ENCODE measurements around the gene CDC26.
"Not testable (repeated sequence)": the region's sequence is repeated elsewhere in the genome, so short reads cannot be mapped to it uniquely, and the experiment has no call there.

CDC26 gene

DNA sequence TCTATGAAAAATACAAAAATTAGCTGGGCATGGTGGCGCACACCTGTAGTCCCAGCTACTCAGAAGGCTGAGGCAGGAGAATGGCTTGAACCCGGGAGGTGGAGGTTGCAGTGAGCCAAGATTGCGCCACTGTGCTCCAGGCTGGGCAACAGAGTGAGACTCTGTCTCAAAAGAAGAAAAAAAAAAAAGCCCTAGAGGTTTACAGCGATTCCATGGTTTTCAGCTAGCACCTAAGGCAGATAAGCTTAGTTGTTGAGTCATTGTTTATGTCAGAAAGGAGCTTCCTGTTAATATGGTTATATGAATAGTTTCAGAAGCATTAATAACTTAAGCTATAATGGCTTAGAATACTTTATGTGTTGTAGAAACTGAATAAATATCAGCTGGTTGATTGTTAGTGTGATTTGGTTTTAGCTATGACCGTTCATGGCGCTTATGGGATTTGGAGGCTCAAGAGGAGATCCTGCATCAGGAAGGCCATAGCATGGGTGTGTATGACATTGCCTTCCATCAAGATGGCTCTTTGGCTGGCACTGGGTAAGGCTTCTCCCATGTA, 14.8 kb upstream of the CDC26 start:
- no peak for DNase-seq

DNA sequence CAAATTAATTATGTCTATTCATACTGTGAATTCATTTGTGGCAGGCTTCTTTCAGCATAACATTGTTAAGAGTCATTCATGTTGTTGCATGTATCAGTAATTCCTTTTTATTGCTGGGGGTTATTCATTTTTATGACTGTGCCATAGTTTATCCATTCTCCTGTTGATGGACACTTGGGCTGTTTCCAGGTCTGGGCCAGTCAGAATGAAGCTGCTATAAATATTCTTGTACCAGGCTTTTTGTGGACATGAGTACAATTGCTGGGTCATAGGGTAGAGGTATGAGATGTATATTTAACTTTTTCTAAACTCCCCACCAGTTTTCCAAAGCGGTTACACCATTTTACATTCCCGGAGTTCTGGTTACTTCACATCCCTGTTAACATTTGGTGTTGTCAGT, 13.7 kb upstream of the CDC26 start:
- no peak for DNase-seq

DNA sequence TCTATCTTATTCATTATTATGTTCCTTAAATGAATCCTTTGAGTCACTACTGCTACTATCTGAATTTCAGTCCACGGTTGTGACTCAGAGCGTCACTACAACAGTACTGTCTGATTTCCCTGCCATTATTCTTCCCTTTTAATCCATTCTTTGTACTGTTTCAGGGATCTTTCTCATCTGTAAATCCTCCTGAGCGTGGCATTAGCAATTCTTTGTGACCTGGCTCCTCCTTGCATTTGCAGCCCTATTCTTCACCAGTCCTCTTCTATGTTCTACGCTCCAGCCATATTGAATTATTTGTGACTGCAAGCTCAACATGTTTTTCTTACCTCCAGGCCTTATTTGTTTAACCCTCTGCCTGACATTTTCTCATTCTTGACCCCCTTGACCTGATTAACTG, 6.0 kb upstream of the CDC26 start:
- DNase-seq: no peak

DNA sequence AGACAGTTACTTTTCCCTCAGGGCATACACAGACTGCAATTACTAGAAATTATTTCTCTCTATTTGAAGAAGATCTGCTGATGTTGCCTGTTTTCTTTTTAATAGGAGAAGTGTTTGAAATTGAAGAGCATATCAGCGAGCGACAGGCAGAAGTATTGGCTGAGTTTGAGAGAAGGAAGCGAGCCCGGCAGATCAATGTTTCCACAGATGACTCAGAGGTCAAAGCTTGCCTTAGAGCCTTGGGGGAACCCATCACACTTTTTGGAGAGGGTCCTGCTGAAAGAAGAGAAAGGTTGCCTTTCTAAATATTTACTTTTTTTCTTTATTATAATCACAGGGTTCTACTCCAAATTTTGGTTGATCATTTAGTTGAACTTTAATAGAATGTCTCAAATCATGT, 3.5 kb upstream of the CDC26 start:
- no peak for DNase-seq

DNA sequence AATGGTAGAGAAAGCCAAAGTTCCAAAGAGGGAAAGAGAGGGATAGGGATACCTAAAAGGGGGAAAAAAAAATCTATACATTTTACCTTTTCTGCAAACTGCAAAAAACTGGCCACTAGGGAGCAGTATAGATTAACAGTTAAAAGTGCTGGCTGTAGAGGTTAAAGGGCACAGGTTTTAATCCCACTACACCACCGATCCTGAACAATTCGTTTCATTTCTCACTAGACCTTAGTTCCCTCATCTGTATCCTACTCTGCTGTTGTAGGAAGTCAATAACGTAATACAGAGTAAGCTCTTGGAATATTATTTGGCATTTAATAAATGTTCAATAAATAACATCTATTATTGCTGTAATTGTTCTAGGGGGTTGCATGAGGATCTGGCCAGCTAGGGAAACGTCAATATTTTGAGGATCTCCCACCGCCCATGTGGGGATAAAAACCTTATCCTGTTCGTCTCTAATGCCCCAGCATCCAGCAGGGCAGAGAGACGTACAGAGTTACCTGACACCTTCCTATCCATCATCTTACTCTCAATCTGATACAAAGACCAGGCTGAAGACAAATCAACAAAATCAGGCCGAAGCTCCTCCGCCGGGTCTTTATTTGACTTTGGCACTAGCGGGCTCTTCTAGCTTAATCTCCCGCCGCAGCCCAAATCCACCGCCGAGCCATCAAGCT, 757 bp downstream of the CDC26 start:
- no peak for DNase-seq

DNA sequence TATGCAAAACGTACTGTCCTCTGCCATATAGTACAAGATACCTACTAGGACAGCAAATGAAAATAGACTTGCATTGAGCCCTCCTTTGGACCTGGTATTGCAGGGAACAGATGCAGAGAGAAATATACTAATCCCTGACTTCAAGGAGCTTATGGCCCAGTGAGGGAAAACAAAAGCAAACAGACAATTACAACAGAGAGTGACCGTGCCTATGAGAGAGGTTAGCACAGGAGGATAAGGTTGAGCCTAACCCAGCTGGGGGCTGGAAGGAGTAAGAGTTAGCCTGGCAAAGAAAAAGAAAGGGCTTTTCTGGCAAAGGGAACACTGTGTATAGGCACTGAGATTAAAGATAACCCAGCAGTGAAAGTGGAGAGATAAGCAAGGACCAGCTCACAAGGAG, 5.5 kb downstream of the CDC26 start:
- no peak for DNase-seq

DNA sequence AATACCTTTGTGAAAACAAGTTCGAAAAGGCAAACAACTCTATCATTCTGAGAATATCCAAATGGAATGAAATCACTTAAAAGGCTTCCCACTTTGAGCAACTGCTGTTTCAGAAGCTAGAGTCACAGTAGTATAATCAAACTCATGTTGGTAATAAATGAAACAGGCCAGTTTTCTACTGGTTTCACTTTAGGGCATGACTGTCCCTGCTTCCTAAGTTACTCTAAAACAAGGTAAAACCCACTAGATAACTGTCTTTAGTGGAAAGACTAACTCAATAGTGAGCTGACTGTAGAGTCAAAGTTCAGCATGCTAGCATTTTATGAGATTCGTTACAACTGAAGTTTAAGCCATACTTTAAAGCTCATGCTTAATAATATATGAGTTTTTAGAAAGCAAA, 6.0 kb downstream of the CDC26 start:
- DNase-seq: no peak

DNA sequence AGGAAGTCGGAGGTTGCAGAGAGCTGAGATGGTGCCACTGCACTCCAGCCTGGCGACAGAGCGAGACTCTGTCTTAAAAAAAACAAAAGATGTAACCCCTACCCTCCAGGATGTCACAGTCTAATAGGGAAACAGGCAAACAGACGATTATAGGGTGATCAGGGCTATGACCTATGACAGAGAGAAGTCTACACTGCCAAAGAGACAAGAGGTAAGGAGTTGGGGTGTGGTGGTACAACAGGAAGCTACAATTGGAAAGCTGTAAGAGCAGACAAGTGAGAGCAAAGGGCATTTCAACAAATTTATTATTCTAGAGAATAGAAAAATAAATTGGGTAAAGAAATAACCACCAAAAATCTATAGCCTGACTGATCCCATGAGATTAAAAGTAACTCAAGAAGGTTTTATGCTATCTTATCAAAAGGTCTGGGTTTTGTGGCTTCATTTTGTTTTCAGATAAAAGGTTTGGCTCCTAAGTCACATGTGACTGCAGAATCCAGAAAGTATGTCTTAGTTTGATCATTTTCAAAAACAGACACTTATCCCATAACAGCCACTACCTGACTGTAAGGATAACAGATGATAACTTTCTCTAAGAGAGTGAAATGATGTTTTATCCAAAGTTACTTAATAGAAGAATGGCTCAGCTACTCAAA, 7.3 kb downstream of the CDC26 start:
- DNase-seq: no peak

DNA sequence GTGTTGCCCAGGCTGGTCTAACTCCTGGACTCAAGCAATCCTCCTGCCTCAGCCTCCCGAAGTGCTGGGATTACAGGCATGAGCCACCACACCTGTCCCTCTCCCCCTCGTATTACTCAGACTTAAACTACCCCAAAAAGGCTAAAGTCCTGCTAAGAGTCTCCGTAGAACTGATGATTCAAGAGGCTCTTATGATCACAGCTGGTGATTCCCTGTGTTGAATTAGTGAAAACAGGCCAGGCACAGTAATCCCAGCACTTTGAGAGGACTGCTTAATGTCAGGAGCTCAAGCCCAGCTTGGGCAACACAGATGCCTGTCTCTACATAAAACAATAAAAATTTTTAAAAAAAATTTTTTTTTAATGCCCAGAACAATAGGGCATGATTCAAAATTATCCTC, 9.2 kb downstream of the CDC26 start:
- no peak for DNase-seq

DNA sequence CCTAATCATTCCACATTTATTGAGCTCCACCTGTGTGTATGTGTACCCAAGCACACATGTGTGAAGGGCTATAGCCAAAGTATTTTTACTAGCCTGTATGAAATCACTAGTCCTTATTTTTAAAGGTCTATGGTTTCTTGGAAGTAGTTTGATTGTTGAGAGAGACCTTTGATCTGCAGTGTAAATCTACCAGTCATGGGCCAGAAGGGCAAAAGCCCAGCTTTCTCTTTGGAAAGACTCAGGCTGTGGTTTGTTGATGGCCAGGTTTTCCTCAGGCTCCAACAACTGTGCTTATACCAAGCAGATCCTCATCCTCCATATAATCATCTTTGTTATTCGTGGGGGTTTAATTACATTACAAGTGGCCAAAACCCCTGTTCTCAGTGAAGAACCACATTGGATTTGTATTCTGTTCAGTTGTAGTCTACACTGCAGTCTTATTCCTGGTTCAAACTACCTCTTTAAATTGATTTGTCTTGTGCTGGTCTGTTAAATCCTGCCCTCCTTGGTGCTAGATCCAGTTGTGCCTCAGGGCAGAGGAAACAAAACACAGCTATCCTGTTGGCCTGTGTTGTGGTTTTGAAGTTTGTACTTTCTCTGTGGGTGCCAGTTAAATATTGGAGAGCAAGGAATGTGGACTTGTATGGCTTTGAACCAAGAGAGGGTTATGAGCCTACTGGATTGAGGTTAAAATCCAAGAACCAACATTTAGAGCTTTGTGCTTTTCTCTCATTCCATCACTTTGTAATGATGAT, 13.3 kb downstream of the CDC26 start:
- no peak for DNase-seq

DNA sequence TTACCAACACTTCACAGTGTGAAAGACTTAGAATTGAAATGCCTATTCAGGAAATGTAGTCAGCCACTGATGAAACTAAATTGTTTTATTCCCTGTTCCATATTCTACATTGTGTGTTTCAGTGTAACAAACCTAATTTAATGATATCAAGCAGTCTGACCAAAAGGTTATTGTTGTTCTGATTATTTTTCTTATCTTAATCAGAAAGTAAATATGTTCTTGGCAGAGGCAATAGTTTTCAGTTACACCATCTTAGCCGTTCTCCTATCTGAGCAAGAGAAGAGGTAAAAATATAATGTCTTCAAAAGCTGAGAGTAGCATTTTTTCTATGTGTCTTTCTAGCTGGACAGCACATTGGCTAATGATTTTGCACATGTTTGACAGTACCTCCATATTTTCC, 17.1 kb downstream of the CDC26 start:
- no peak for DNase-seq

DNA sequence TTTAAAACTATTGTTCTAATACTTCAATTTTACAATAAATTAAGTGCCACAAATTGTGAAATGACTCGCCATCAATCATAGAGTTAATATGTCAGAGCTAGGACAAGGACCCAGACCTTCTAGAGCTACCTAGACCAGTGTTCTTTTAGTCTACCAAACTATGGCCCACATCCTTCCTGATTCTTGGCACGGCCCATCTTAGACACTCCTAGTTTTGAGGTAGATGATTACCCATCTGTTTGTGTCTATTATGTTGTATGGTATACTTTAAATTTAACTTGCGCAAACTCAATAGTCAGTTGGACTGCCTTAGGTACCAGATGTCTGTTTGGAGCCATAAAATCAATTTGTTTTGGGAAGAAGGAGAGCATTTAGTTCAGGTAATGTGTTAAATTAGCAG, 17.5 kb downstream of the CDC26 start:
- DNase-seq: no peak

DNA sequence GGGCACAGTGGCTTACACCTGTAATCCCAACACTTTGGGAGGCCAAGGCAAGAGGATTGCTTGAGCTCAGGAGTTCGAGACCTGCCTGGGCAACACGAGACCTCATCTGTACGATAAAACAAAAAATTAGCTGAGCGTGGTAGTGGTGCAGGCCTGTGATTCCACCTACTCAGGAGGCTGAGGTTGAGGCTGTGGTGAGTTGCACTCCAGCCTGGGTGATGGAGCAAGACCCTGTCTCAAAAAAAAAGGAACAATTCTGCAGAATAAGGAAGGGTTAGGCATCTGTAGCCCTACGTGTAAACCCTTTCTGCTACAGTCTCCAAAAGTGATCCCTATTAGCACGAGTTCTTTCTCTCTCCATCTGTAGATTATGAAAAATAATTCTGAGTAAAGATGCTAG, 19.9 kb downstream of the CDC26 start:
- DNase-seq: no peak

DNA sequence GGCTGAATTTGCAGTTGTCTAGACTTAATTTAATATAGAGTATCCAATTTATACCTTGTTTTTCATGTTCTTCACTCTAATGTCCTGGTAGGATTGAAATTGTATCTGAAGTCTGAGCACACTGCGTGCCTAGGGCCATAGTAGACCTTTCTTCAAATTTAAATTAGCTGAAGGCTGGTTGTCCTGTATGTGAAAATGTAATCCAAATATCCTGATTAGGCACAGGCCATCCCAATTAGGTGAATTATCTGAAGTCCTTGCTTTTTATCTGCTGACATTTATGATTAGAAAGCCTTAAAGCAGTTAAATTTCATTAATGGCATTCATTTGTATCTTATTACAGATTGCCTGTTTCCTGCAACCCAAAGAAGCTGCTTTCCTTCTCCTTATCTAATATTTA, 20.4 kb downstream of the CDC26 start:
- no peak for DNase-seq

DNA sequence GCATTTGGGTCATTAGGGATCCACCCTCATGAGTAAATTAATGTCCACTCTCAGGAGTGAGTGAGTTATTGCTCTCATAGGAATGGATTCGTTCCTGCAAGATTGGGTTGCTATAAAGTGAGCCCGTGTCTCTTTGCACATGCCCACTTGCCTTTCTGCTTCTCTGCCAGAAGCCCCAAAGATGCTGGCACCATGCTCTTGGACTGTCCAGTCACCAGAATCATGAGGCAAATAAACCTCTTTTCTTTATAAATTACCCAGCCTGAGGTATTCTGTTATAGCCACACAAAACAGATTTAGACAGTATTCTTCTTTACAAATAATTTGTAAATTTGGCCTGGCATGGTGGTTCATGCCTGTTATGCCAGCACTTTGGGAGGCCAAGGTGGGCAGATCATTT, 24.6 kb downstream of the CDC26 start:
- no peak for DNase-seq

DNA sequence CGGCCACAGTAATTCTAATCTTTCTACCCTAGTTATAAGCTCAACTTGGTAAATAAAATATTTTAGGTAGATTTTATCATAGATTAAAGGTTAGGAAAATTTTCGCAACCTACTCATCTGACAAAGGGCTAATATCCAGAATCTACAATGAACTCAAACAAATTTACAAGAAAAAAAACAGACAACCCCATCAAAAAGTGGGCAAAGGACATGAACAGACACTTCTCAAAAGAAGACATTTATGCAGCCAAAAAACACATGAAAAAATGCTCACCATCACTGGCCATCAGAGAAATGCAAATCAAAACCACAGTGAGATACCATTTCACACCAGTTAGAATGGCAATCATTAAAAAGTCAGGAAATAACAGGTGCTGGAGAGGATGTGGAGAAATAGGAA, 25.7 kb downstream of the CDC26 start:
- DNase-seq: not testable (repeated sequence)

DNA sequence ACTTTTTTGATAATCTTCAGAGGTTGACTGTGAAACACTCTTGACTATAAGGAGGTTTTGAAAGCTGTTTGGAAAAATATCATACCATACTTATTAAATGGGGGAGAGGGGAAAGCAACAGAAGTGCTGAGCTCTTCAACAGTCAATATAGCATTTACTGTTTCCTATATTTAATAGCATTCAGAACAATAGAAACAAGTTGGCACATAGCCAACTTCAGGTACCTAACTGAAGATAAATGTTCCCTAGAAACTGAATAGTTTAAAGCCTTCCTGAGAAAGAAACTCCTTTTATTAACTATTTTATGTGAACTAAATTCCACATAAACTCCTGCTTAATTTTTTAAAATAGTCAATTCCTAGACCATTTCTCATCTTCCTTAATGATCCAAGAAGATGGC, 27.7 kb downstream of the CDC26 start:
- DNase-seq: no peak

DNA sequence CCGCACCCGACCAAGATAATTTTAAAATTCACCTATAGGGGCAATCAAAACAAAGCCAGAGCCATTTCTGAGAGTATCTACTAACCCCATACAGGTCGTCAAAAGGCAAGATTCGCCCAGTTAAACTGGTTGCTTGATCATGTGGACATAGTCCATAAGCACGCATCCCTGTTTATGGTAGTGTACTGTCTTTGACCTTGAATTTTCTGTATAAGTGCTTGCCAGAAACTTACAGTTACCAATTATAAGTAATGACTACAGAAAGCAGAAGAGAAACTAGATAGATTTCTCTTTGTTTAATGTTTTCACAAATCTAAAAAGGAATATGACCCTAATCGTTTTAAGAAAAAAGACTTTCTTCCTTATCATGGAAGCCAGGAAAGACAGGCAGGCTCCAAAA, 28.4 kb downstream of the CDC26 start:
- DNase-seq: no peak

DNA sequence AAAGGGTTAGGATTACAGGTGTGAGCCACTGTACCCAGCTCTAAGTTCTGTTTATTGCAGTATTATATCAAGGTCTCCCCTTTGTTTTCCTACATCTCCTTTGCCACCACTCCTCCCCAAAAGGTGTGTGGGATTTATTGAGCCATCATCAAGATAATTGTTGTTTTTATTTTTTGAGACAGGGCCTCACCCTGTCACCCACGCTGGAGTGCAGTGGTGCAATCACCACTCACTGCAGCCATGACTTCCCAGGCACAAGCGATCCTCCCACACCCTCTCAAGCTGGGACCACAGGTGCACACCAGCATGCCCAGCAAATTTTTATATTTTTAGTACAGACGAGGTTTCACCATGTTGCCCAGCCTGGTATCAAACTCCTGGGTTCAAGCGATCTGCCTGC, 29.5 kb downstream of the CDC26 start:
- no peak for DNase-seq

DNA sequence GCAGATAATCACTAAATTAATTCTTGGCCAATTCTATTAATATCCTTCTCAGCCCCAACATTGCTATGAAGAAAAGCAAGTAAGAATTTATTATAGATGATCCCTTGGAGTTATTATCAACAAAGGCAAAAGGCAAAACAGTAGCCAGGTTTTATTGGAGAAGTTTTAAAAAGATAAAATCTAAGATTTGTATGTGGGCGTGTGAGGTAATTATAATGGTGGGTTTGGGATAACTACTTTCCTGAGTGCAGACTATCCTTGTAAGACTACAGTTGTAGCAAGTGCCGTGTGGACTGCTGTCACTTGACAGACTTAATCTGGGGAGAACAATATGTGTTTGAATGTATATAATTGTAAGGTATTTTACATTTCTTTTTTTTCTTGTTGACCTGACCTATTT, 30.8 kb downstream of the CDC26 start:
- DNase-seq: no peak

DNA sequence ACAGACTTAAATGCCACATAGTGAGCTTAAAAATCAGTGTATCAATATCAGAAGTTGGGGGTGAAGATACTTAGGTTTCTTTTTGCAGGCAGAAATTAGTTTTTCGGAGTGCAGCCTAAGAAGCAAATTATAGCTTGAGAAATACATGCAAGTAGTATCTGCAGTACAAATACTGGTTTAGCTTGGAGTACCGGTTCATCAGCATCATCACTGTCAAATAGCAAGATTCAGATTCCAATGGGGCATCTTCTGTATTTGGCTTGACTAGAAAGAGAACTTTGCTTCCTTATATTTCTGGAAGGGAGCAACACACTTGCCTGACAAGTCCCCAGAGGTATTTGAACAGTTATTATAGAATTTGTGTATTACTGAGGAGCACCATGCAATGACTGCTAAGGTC, 34.2 kb downstream of the CDC26 start:
- DNase-seq: no peak

DNA sequence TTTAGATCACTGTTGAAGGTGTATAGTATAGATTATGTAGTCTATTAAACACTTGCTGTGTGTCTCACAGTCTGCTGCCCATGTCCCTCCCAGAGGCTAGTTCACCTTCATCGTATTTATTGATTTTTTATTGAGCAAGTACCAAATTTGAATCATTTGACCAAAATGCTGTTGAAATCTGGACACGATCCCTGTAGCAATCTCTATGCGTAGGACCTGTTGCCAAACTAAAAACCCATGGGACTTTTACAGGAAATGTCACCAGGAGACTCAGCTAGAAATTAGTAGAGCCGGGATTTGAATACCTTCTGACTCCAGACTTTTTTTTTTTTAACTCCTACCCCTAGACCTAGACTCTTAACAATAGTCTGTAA, 36.5 kb downstream of the CDC26 start:
- DNase-seq: no peak

DNA sequence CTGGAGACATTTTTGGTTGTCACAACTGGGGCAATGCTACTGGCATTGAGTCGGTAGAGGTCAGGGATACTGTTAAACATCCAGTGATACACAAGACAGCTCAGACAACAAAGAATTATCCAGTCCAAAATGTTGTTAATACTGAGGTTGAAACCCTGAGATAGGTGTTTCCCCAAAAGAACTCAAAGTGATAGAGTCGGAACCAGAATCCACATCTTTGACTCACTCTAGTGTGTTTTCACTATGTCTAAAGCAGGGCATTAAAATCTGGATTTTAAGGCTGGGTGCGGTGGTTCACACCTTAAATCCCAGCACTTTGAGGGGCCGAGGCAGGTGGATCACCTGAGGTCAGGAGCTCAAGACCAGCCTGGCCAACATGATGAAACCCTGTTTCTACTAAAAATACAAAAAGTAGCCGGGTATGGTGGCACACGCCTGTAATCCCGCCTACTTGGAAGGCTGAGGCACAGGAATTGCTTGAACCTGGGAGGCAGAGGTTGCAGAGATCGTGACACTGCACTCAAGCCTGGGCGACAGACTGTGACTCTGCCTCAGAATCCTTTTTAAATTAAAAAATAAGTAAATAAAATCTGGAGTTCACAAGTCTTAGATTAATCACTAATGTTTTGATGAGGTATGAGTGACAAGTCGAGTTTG, 37.0 kb downstream of the CDC26 start:
- DNase-seq: no peak

DNA sequence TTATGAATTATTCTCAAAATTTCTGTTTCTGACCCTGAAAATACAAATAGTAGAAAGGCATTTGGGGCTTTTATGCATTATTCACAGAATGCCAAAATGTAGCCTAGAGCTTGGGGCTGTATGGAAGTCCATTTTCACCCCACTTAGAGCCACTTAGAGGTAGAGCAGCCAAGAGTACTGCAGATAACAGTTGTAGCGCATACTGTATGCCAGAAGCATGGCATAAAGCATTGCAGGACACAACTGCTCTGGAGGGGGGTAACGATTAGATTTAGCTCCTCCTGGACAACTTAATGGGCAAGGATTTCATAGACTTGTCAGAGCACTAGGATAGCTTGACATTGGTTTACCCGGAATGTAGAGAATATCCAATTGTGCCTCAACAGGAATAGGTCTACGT, 38.3 kb downstream of the CDC26 start:
- DNase-seq: no peak

All from activated CD8-positive, alpha-beta memory T cell treated with anti-CD3 and anti-CD28 coated beads for 24 hours (primary cell).